ENCODE measurements around the gene CNMD. TPM values are rescaled to one million over a fixed set of nuclear protein-coding genes. Genes with fewer than 3 reads are reported as not detected.

The CNMD gene
- polyA plus RNA-seq, 2 of the 4 experiments (the other 2 are of a cell fraction) = not detected

GRCh38 chr13:52758114-52758513 is 18.5 kb upstream of the CNMD start:
- DNase-seq (ENCODE audit: low read depth in 1 of 2, low spot score in 1 of 2) (no peak), FAIRE-seq (no peak), ATAC-seq (no peak)
- no peak overlapping the region for H3K4me2 ChIP-seq
- no peaks in the 10 kb centered on the region for H3K9me3 ChIP-seq
- H3K4me3 ChIP-seq = no peak overlapping the region
- WGBS (ENCODE audit: missing lambda C conversion rate) = 42% methylated on average over 3 of the region's 3 CpGs
- TF ChIP-seq BHLHE40 (IDR thresholded peaks at IDR 0.05; ENCODE audit: low read depth, low read length) = no peak
- TF ChIP-seq HOXA7 (CRISPR knock-in tag; IDR thresholded peaks at IDR 0.05) = no peak
- no peak for TF ChIP-seq FOSL2 (IDR thresholded peaks at IDR 0.05)
- no peak for TF ChIP-seq FOSL2 (CRISPR knock-in tag; IDR thresholded peaks at IDR 0.05)
- no peak for TF ChIP-seq CBX8 (IDR thresholded peaks at IDR 0.05)
- TF ChIP-seq FOSB (CRISPR knock-in tag; IDR thresholded peaks at IDR 0.05) = no peak
- TF ChIP-seq RARB (CRISPR knock-in tag; IDR thresholded peaks at IDR 0.05) = no peak
- TF ChIP-seq PBX3 (IDR thresholded peaks at IDR 0.05) = no peak
- no peak for TF ChIP-seq CEBPB (IDR thresholded peaks at IDR 0.05)
- no peak for TF ChIP-seq SREBF2 (IDR thresholded peaks at IDR 0.05)
- POLR2A ChIA-PET = no interaction called here
- CTCF ChIA-PET = no interaction called here
- H3K4me1 ChIP-seq = no peaks in the 10 kb centered on the region
- no peak overlapping the region for H3K27ac ChIP-seq

DNA sequence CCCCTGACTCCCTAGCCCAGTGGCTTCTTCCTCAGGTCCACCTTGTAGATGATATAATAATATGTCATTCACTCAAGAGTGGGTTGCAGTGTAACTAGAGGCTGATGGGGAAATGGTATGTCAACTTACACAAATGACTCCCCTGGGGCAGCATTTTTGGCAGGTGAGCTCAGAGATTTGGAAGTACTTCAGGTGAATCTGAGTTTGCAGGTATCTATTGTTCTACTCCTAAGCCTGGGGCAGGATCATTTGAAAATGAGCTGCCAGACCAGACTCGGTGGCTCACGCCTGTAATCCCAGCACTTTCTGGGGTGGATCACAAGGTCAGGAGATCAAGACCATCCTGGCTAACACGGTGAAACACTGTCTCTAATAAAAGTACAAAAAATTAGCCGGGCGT is 11.6 kb upstream of the CNMD start:
- WGBS (ENCODE audit: missing lambda C conversion rate) = no CpG with 5 or more reads among the region's 5 CpGs
- no peaks in the 10 kb centered on the region for H3K4me1 ChIP-seq
- no peak overlapping the region for H3K27ac ChIP-seq
- TF ChIP-seq NR3C1 (IDR thresholded peaks at IDR 0.05) (no peak), FOSL2 (IDR thresholded peaks at IDR 0.05) (no peak), FOSL2 (CRISPR knock-in tag; IDR thresholded peaks at IDR 0.05) (no peak), MAZ (IDR thresholded peaks at IDR 0.05; ENCODE audit: borderline replicate concordance, low read depth, low read length) (no peak), KDM5A (IDR thresholded peaks at IDR 0.05) (no peak), RCOR1 (IDR thresholded peaks at IDR 0.05; ENCODE audit: low read depth, low read length) (no peak), RARB (CRISPR knock-in tag; IDR thresholded peaks at IDR 0.05) (no peak), FOXS1 (CRISPR knock-in tag; IDR thresholded peaks at IDR 0.05) (no peak), ESRRA (IDR thresholded peaks at IDR 0.05; ENCODE audit: borderline replicate concordance, low read length) (no peak), TFCP2L1 (CRISPR knock-in tag; IDR thresholded peaks at IDR 0.05) (no peak), CEBPB (IDR thresholded peaks at IDR 0.05) (no peak), SMC3 (IDR thresholded peaks at IDR 0.05) (no peak), MYC (IDR thresholded peaks at IDR 0.05; ENCODE audit: borderline replicate concordance, low read length) (no peak), KDM1A (IDR thresholded peaks at IDR 0.05; ENCODE audit: low read depth) (no peak), CBX8 (IDR thresholded peaks at IDR 0.05) (no peak), PBX3 (IDR thresholded peaks at IDR 0.05) (no peak)
- TF ChIP-seq, protein P1, sequence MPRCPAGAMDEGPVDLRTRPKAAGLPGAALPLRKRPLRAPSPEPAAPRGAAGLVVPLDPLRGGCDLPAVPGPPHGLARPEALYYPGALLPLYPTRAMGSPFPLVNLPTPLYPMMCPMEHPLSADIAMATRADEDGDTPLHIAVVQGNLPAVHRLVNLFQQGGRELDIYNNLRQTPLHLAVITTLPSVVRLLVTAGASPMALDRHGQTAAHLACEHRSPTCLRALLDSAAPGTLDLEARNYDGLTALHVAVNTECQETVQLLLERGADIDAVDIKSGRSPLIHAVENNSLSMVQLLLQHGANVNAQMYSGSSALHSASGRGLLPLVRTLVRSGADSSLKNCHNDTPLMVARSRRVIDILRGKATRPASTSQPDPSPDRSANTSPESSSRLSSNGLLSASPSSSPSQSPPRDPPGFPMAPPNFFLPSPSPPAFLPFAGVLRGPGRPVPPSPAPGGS (IDR thresholded peaks at IDR 0.05) = no peak
- ChIA-PET CTCF (no interaction called here), POLR2A (no interaction called here)
- DNase-seq (ENCODE audit: low read depth in 1 of 2, low spot score in 1 of 2) (no peak), FAIRE-seq (no peak), ATAC-seq (no peak)
- H3K4me2 ChIP-seq = no peak overlapping the region
- no peaks in the 10 kb centered on the region for H3K9me3 ChIP-seq
- no peak overlapping the region for H3K4me3 ChIP-seq

DNA sequence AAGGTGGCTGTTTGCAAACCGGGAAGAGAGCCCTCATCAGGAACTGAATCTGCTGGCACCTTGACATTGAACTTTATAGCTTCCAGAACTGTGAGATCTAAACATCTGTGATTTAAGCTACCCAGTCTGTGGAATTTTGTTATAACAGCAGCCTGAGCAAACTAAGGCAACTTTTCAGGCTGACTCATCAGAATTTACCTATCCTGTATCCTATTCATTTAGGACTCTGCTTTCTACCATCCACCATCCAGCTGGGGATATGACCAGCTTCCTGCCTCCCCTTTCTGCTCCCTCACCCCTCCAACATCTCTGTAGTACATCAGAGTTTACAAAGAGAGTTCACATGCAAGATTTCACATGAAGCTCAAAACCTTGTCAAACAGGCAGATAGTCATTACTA is 11.1 kb upstream of the CNMD start:
- DNase-seq (ENCODE audit: low read depth in 1 of 2, low spot score in 1 of 2) (no peak), ATAC-seq (no peak), FAIRE-seq (no peak)
- H3K27ac ChIP-seq = no peak overlapping the region
- TF ChIP-seq RAD21 (conservative IDR thresholded peaks at IDR 0.05 in 1 of 2, IDR thresholded peaks at IDR 0.05 in 1 of 2) (no peak), MAFK (IDR thresholded peaks at IDR 0.05; ENCODE audit: partially characterized antibody) (peak; percentile 66), FOSL2 (IDR thresholded peaks at IDR 0.05) (no peak), FOSL2 (CRISPR knock-in tag; IDR thresholded peaks at IDR 0.05) (no peak)
- 0% methylated on average over 1 of the region's 1 CpG for WGBS (ENCODE audit: missing lambda C conversion rate)
- H3K9me3 ChIP-seq = no peaks in the 10 kb centered on the region
- H3K4me3 ChIP-seq = no peak overlapping the region
- H3K4me2 ChIP-seq = no peak overlapping the region
- CTCF ChIA-PET = no interaction called here
- H3K4me1 ChIP-seq = no peaks in the 10 kb centered on the region
- POLR2A ChIA-PET = no interaction called here
